Choroid plexus epithelial cell (primary cell): Measurements from ENCODE around the gene SLC1A2.

Experiments used
- DNase-seq: peaks from one replicate; pipeline ENCODE4 v3.0.0-alpha.2; 2010; ENCODE audit warnings: low read depth
- H3K4me3 ChIP-seq: 2 replicates; pipeline ENCODE4 v1.5.1; 2011; ENCODE audit warnings: low read depth, mild to moderate bottlenecking, control low read depth, low read length, moderate library complexity
- CTCF ChIP-seq: conservative IDR thresholded peaks from 2 replicates; pipeline ENCODE4 v1.5.1; 2011; ENCODE audit warnings: low read depth, mild to moderate bottlenecking, control low read depth, inconsistent platforms, low read length, moderate library complexity

SLC1A2 gene

DNA sequence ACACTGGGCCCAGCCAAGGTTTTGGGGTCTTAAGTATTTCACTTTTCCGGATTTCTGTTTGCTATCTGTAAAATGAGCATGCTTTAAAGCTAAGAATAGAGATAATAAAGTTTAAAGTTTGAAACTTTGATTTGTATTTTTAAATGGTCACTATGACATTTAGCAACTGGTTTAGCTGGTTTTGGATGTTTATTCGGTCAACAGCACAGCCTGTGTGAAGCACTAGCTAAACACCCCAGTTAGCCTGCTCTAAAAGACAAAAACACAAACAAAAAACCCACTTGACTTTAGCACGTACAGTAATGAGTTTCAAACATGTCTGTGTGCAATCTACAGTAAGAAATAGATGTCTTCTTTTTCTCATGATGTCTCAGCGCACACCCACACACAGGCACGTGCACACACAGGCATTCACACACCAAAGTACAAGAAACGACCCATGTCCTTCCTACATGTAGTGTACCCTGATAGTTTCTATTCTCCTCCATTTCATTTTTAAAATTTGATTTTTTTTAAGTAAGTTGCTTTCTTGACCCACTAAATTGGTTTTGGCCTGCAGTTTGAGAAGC is 29.4 kb downstream of the SLC1A2 start:
- no peak for TF ChIP-seq CTCF
- H3K4me3 ChIP-seq = no peak overlapping the region
- no peak for DNase-seq

- no peak for TF ChIP-seq CTCF
- no peak overlapping the region for H3K4me3 ChIP-seq
- DNase-seq = no peak
Observed at GRCh38 chr11:35389112-35389511, 30.2 kb downstream of the SLC1A2 start.

GRCh38 chr11:35388061-35388460 is 31.3 kb downstream of the SLC1A2 start:
- H3K4me3 ChIP-seq = no peak overlapping the region
- TF ChIP-seq CTCF = no peak
- no peak for DNase-seq

- no peak overlapping the region for H3K4me3 ChIP-seq
- no peak for TF ChIP-seq CTCF
- no peak for DNase-seq
Observed at GRCh38 chr11:35387111-35387982, 32.0 kb downstream of the SLC1A2 start.

- no peak overlapping the region for H3K4me3 ChIP-seq
- no peak for DNase-seq
- no peak for TF ChIP-seq CTCF
Observed at GRCh38 chr11:35383953-35384352, 35.4 kb downstream of the SLC1A2 start.

- no peak for TF ChIP-seq CTCF
- no peak for DNase-seq
- no peak overlapping the region for H3K4me3 ChIP-seq
Observed at GRCh38 chr11:35381709-35382322, 37.5 kb downstream of the SLC1A2 start.
